RWPE1 (cell line): ENCODE measurements around the gene NPEPL1.

Experiments used
- CTCF ChIA-PET: fragments of 350-600 bp; sonication (Branson Sonifier 250); formaldehyde crosslinking; extraction: SDS; loops from one replicate; lab custom pipeline; 2021; lab: Yijun Ruan, JAX
- POLR2A ChIA-PET: fragments of 400-600 bp; formaldehyde crosslinking; extraction: SDS; loops from one replicate; lab custom pipeline; 2020; ENCODE audit warnings: antibody characterized with exemption; ENCODE audit not compliant: low non-redundant PET; lab: Yijun Ruan, JAX
- DNase-seq: peaks from one replicate; pipeline ENCODE4 v3.0.0; 2012; ENCODE audit warnings: low spot score
- H3K27ac ChIP-seq: fragments of 450-650 bp; 2 replicates; pipeline ENCODE4 v1.5.1; 2017
- TF ChIP-seq, protein P1 (sequence below): fragments of 450-650 bp; conservative IDR thresholded peaks from 2 replicates; pipeline ENCODE4 v1.5.1; 2017; ENCODE audit warnings: low read depth, mild to moderate bottlenecking

Gene NPEPL1

DNA sequence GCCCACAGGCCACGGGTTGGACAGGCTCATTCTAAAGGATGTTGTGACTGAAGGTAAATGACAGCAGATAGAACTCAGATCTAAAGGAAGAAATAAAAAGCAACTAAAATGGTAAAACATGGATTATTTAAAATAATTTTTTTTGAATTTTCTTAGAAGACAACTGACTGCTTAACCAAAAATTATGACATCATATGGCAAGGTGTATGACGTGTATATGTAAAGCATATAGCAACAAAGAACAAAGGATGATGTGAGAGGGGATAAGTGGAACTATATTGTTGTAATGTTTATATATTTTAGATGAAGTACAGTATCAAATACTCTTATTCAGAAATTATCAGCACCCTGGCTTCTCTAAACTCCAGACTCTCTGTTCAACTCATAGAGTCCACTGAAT is 38.6 kb downstream of the NPEPL1 start:
- TF ChIP-seq, protein P1, sequence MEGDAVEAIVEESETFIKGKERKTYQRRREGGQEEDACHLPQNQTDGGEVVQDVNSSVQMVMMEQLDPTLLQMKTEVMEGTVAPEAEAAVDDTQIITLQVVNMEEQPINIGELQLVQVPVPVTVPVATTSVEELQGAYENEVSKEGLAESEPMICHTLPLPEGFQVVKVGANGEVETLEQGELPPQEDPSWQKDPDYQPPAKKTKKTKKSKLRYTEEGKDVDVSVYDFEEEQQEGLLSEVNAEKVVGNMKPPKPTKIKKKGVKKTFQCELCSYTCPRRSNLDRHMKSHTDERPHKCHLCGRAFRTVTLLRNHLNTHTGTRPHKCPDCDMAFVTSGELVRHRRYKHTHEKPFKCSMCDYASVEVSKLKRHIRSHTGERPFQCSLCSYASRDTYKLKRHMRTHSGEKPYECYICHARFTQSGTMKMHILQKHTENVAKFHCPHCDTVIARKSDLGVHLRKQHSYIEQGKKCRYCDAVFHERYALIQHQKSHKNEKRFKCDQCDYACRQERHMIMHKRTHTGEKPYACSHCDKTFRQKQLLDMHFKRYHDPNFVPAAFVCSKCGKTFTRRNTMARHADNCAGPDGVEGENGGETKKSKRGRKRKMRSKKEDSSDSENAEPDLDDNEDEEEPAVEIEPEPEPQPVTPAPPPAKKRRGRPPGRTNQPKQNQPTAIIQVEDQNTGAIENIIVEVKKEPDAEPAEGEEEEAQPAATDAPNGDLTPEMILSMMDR: no peak
- POLR2A ChIA-PET: no interaction called here
- no peak overlapping the region for H3K27ac ChIP-seq
- no peak for DNase-seq
- CTCF ChIA-PET: interaction anchor here (0.7 kb wide), 1 partner anchor 506 kb away, joined by 4 read pairs; no protein-coding TSS in a partner anchor

DNA sequence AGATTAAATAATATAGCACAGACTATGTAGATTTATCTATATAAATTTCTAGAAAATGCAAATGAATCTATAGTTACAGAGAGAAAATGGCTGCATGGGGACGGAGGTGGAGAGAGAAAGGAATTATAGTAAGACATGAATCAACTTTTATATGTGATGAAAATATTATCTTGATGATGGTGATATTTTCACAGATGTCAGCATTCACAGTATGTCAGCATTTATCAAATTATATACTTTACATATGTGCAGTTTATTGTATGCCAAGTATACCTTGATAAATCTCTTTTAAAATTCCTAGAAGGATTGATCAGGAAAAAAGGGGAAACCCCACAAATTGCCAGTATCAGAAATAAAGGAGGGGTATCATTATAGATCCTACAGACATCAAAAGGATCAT is 44.6 kb downstream of the NPEPL1 start:
- POLR2A ChIA-PET: no interaction called here
- DNase-seq: no peak
- TF ChIP-seq, protein P1: no peak
- H3K27ac ChIP-seq: no peak overlapping the region
- CTCF ChIA-PET: no interaction called here

DNA sequence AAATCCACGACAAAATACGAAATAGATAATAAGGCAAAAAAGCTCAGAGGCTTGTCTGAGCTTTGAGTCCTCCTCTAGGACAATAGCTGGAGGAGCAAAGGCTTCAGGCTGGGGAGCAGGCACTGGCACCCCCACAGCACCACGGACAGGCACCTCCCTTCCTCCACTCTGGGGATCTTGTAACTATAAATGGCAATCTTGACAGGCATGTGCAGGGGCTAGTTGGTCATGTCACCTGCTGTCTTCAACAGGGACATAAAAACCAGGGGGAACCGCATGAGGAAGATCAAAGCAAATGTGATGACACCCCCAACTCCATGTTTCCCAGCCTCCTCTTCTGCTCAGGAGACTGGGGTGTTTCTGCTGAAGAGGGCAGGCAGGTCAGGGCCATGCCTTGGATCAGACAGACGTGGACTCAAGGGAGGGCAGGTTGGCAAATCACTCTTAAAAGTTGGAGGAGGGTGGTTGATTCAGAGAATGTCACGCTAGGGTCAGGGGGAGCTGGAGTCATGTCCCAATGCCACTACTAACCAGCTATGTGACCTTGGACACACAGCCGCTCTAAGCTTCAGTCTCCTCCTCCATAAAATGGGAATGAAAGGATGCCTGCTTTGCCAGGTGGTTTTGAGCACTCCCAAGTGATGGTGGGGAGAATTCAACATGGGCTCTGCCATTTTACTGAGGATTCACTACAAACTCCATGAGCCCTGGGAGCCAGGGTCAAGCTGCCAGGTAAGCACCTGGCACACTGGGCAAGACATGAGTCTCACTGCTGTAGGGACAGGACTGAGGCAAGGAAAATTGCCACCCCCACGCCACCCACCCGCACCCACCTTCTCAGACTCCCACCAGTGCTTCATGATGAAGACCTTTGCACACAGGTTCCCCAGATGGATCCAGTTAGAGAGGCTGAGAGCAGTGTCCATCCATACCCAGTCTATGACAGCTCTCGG is 48.0 kb downstream of the NPEPL1 start:
- POLR2A ChIA-PET: no interaction called here
- DNase-seq: no peak
- CTCF ChIA-PET: interaction anchor here (0.5 to 0.6 kb wide), 4 partner anchors 461 to 734 kb away, joined by 3 to 6 read pairs (median 4); no protein-coding TSS in a partner anchor
- H3K27ac ChIP-seq: no peak overlapping the region
- TF ChIP-seq, protein P1: no peak

DNA sequence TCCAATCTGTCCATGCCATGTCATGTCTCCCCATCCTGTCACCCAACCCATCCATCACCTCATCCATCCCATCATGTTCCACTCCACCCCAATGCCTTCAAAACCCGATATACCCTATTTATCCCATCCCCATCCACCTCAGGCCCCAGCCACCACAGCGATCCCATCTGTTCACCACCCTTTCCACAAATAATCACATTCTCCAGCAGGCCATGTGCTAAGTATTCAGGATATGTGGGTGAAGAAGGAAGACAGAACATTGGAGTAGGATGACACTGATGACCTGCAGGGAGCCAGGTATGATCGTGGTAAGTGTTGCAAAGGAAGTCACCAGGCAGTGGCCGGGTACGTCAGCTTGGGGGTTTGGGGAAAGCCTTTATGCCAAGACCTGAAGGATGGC is 48.8 kb downstream of the NPEPL1 start:
- POLR2A ChIA-PET: no interaction called here
- H3K27ac ChIP-seq: no peak overlapping the region
- no peak for DNase-seq
- TF ChIP-seq, protein P1: no peak
- CTCF ChIA-PET: no interaction called here

DNA sequence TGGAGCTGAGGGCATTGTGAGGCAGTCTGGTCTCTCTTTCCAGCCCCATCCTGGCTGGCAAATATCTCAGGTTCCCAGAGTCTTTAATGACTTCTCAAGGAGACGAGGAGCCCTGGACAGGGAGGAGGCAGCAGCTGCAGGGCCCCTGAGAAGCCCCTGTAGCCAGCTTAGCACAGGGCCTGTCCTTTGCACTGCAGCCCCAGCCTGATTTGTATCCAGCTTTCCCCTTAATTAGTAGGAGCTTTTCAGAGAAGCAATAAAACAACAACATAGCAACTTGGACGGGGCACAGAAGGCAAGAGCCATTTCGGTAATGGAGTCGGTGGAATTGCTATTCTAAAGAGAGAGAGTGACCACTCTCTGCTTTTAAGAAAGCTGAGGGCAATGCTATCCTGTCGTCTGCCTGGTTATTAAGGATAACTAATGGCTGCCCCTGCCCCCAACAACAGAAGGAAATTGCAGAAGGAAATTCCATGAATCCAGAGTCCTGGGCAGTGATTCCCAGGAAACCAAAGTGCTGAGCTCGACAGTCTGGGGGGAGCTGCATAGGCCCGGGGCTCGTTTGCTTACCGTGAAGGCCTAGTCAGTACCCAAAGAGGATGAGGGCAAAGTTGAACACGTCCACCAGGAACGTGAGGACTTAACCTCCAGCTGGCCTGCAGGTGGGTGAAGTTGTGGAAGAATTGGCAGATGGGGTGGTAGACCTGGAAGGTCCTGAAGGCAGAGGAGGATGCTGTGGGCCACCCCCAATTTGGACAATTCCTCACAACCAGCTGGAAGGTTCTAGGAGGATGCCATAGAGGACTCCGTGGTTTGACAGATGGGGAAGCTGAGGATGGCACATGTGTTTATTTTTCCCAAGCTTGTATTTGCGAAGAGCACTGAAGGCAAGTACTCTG is 50.3 kb downstream of the NPEPL1 start:
- no peak for DNase-seq
- CTCF ChIA-PET: interaction anchor here (0.6 kb wide), 2 partner anchors 11 to 239 kb away, joined by 3 read pairs; no protein-coding TSS in a partner anchor
- POLR2A ChIA-PET: no interaction called here
- TF ChIP-seq, protein P1: no peak
- H3K27ac ChIP-seq: no peak overlapping the region
